Gastrocnemius medialis (tissue), 4 donors: ENCODE data around the gene METTL17. TPM values are rescaled to one million over a fixed set of nuclear protein-coding genes. Genes with fewer than 3 reads are reported as not detected.

ENCODE experiments used
- ATAC-seq, 2 donors: fragments of 150-250 bp; one replicate each; pipeline ENCODE4 v1.9.1; 2016
- DNase-seq, 2 donors: peaks; one replicate each; pipeline ENCODE4 v3.0.0-alpha.2; 2019
- H3K27ac ChIP-seq, 4 donors: fragments of 200-600 bp; sonication (generic); 1 replicate in 1 of 4; 2 replicates in 3 of 4; pipeline ENCODE4 v1.5.1; 2016 to 2018; ENCODE audit warnings: mild to moderate bottlenecking in 2 of 4, moderate library complexity in 1 of 4
- H3K27me3 ChIP-seq, 3 donors: fragments of 200-600 bp; sonication (generic) in 2 of 3; 1 replicate in 1 of 3; 2 replicates in 2 of 3; pipeline versions ENCODE4 v1.5.1 to v1.6.0; 2016 to 2019; ENCODE audit warnings: mild to moderate bottlenecking in 1 of 3, moderate library complexity in 1 of 3
- H3K36me3 ChIP-seq, 2 donors: fragments of 200-600 bp; sonication (generic) in 1 of 2; one replicate each; pipeline ENCODE4 v1.5.1; 2017 to 2018
- H3K4me1 ChIP-seq, 2 donors: fragments of 200-600 bp; sonication (generic) in 1 of 2; one replicate each; pipeline ENCODE4 v1.5.1; 2016 to 2017; ENCODE audit warnings: mild to moderate bottlenecking in 2 of 2
- H3K4me3 ChIP-seq, 4 donors: fragments of 200-600 bp; sonication (generic) in 3 of 4; 1 replicate in 1 of 4; 2 replicates in 3 of 4; pipeline ENCODE4 v1.5.1; 2016 to 2019; ENCODE audit warnings: mild to moderate bottlenecking in 2 of 4
- H3K9me3 ChIP-seq, 3 donors: fragments of 200-600 bp; sonication (generic) in 2 of 3; 1 replicate in 1 of 3; 2 replicates in 2 of 3; pipeline ENCODE4 v1.5.1; 2016 to 2019
- POLR2A ChIP-seq, 2 donors: fragments of 450-650 bp; IDR thresholded peaks; one replicate each; pipeline ENCODE4 v1.6.1; 2017; ENCODE audit warnings: antibody characterized with exemption in 2 of 2, mild to moderate bottlenecking in 2 of 2, moderate library complexity in 2 of 2
- in situ Hi-C, 4 donors: fragments of 200-750 bp; cut with MboI; loops; one replicate each; pipeline versions ENCODE4 v1.15.0 to v1.8.0; 2017; ENCODE audit warnings: low sequenced_read_pairs in 4 of 4
- intact Hi-C: fragments of 100-400 bp; cut with DNase I; formaldehyde crosslinking; loops from one replicate; pipeline ENCODE4 v1.15.1; 2023; ENCODE audit warnings: low total_unique reads
- total RNA-seq, 4 donors: library from RNA; depleted of rRNA; stranded (reverse); fragments of >200 nt; gene quantifications; one replicate each; pipeline versions ENCODE4 v1.1.0 to v1.2.3, GENCODE V29; 2016
- TF ChIP-seq, protein P1 (sequence below), 5 experiments: fragments of 450-650 bp in 3 of 5; fragments of 200-600 bp in 2 of 5; sonication (generic) in 2 of 5; IDR thresholded peaks in 4 of 5; conservative IDR thresholded peaks in 1 of 5; 1 replicate in 4 of 5; 2 replicates in 1 of 5; pipeline ENCODE4 v1.5.1; 2016 to 2019; ENCODE audit warnings: antibody characterized with exemption in 5 of 5, mild to moderate bottlenecking in 3 of 5, moderate library complexity in 3 of 5

METTL17 gene
- total RNA-seq, 4 donors from 2014 or later: 33.9 to 69.5 (median 50.8) TPM

GRCh38 chr14:21023817-21024584 lies 34.2 kb downstream of the METTL17 start:
- Histone ChIP-seq H3K27me3 (no peaks in the 10 kb centered on the region), H3K9me3 (no peaks in the 10 kb centered on the region), H3K36me3 (peaks cover 0 to 45% of the 10 kb centered on the region in 2 donors), H3K4me1 (peaks cover 69 to 76% of the 10 kb centered on the region in 2 donors), H3K4me3 (peak overlapping the region; percentile 95 to 99 (median 99)), H3K27ac (peak overlapping the region; percentile 97 to 100 (median 100))
- intact Hi-C loops: no loop called here
- ATAC-seq: peak in 1 of 2 donors; percentile 10
- DNase-seq: peak in 1 of 2 donors; percentile 55
- in situ Hi-C loops: no loop called here
- TF ChIP-seq POLR2A (IDR thresholded peaks at IDR 0.05): no peak
- TF ChIP-seq, protein P1, sequence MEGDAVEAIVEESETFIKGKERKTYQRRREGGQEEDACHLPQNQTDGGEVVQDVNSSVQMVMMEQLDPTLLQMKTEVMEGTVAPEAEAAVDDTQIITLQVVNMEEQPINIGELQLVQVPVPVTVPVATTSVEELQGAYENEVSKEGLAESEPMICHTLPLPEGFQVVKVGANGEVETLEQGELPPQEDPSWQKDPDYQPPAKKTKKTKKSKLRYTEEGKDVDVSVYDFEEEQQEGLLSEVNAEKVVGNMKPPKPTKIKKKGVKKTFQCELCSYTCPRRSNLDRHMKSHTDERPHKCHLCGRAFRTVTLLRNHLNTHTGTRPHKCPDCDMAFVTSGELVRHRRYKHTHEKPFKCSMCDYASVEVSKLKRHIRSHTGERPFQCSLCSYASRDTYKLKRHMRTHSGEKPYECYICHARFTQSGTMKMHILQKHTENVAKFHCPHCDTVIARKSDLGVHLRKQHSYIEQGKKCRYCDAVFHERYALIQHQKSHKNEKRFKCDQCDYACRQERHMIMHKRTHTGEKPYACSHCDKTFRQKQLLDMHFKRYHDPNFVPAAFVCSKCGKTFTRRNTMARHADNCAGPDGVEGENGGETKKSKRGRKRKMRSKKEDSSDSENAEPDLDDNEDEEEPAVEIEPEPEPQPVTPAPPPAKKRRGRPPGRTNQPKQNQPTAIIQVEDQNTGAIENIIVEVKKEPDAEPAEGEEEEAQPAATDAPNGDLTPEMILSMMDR (IDR thresholded peaks at IDR 0.05 in 4 of 5, conservative IDR thresholded peaks at IDR 0.05 in 1 of 5): no peak

GRCh38 chr14:21024585-21025370 lies 35.0 kb downstream of the METTL17 start, which contains the start of gene NDRG2:
TSS of gene NDRG2 (minus strand) at chr14:21025061. CDS start at chr14:21023315, 1,746 bp downstream.
- Histone ChIP-seq H3K4me1 (peaks cover 65 to 68% of the 10 kb centered on the region in 2 donors), H3K27me3 (no peaks in the 10 kb centered on the region), H3K4me3 (peak within 1 kb of the TSS; percentile 95 to 99 (median 99)), H3K9me3 (no peaks in the 10 kb centered on the region), H3K27ac (peak within 1 kb of the TSS; percentile 97 to 100 (median 100)), H3K36me3 (peaks cover 0 to 37% of the 10 kb centered on the region in 2 donors)
- TF ChIP-seq POLR2A (IDR thresholded peaks at IDR 0.05): peak; percentile 73 to 90
- TF ChIP-seq, protein P1 (IDR thresholded peaks at IDR 0.05 in 4 of 5, conservative IDR thresholded peaks at IDR 0.05 in 1 of 5): no peak
- intact Hi-C loops: loop anchor here (1.0 kb wide), 1 partner anchor 15 kb away; no protein-coding TSS in a partner anchor
- DNase-seq (peak; percentile 82 to 89), ATAC-seq (peak; percentile 36 to 56)
- in situ Hi-C loops: loop anchor here in 1 of 4 donors (25.0 kb wide), 1 partner anchor 562 kb away; the partner anchor contains the start of genes APEX1, OSGEP, PIP4P1 and PNP

DNA sequence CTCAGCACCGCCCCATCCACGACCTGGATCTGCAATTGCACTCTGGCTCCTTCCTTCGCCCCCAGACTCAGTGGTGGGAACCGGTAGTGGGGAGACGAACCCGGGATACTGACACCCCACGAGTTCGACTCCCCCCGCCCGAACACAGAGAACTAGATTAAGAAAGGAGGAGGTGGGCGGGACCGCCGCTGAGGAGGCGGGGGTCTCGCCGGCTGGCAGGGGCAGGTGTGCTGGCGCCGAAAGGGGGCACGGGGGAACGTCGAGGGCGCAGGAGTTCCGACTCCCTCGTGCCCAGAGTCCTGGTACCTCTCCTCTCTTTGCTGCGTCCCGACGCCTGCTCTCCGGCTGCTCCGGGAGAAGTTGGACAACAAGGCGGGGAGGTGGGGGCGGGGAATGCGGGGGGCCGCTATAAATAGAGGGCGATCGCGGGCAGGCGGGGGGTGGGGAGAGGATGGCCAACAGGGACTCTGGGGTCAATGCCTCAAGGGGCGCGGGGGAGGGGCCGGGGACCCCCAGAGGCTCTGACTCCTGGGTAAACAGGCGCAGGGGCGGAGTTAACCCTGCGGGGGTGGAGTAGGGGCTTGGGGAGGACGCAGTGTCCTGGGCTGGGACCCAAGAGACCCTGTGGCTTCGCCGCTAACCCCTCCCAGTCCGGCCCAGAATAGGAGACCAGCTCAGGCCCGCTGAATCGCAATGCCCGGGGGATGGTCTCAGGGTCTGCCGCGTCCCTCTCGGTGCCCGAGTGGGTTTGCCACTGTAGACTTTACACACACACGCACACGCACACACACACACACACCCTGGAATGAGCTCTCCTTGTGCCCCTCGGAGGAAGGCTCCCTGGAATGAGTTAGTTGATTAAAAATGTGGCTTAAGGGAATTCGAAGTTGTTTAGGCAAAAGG lies 35.8 kb downstream of the METTL17 start:
- DNase-seq (peak; percentile 79 to 91), ATAC-seq (peak; percentile 46 to 51)
- Histone ChIP-seq H3K27me3 (no peaks in the 10 kb centered on the region), H3K4me3 (peak overlapping the region; percentile 95 to 99 (median 99)), H3K36me3 (peaks cover 0 to 28% of the 10 kb centered on the region in 2 donors), H3K27ac (peak overlapping the region; percentile 97 to 100 (median 100)), H3K4me1 (peaks cover 59 to 60% of the 10 kb centered on the region in 2 donors), H3K9me3 (no peaks in the 10 kb centered on the region)
- peak; percentile 41 to 70 for TF ChIP-seq POLR2A (IDR thresholded peaks at IDR 0.05)
- TF ChIP-seq, protein P1 (IDR thresholded peaks at IDR 0.05 in 4 of 5, conservative IDR thresholded peaks at IDR 0.05 in 1 of 5): peak in 1 of 5 experiments; percentile 30
- intact Hi-C loops: loop anchor here (1.0 kb wide), 1 partner anchor 14 kb away; no protein-coding TSS in a partner anchor
- in situ Hi-C loops: loop anchor here in 1 of 4 donors (25.0 kb wide), 1 partner anchor 563 kb away; the partner anchor contains the start of genes APEX1, OSGEP, PIP4P1 and PNP
